A673 (cell line): Measurements from ENCODE around the gene AVP. TPM values are rescaled to one million over a fixed set of nuclear protein-coding genes. Genes with fewer than 3 reads are reported as not detected.

Experiments used
- BruUV-seq: library from RNA; stranded (reverse); fragments of 400-500 nt; replicated peaks from 2 replicates; lab custom pipeline; 2021; lab: Mats Ljungman, UMichigan
- CTCF ChIA-PET: fragments of 300-600 bp; sonication (Branson Sonifier 250); formaldehyde crosslinking; loops from one replicate; lab custom pipeline; 2022; ENCODE audit warnings: antibody characterized with exemption; lab: Charles Lee
- POLR2A ChIA-PET: fragments of 300-600 bp; sonication (Branson Sonifier 250); formaldehyde crosslinking; loops from one replicate; lab custom pipeline; 2022; ENCODE audit warnings: antibody characterized with exemption; ENCODE audit not compliant: low non-redundant PET; lab: Charles Lee
- DNase-seq: peaks from one replicate; pipeline ENCODE4 v3.0.0-alpha.2; 2015; ENCODE audit warnings: low spot score
- H3K27ac ChIP-seq: fragments of 200-600 bp; sonication (generic); 2 replicates; pipeline ENCODE4 v1.5.1; 2016; ENCODE audit warnings: mixed run types, low read depth, mild to moderate bottlenecking, mixed read lengths, antibody characterized with exemption, low read length; ENCODE audit not compliant: poor library complexity, severe bottlenecking
- H3K27me3 ChIP-seq: fragments of 200-600 bp; sonication (generic); replicated peaks from 2 replicates; pipeline ENCODE4 v1.6.1; 2017; ENCODE audit warnings: mixed run types, low read depth, mild to moderate bottlenecking, mixed read lengths, antibody characterized with exemption, low read length; ENCODE audit not compliant: insufficient read depth, poor library complexity
- H3K36me3 ChIP-seq: fragments of 200-600 bp; sonication (generic); 2 replicates; pipeline ENCODE4 v1.6.1; 2016; ENCODE audit warnings: mixed run types, mild to moderate bottlenecking, mixed read lengths, antibody characterized with exemption, low read length; ENCODE audit not compliant: insufficient read depth, poor library complexity, severe bottlenecking
- H3K4me1 ChIP-seq: fragments of 200-600 bp; sonication (generic); 2 replicates; pipeline ENCODE4 v1.6.1; 2017; ENCODE audit warnings: mixed run types, mild to moderate bottlenecking, mixed read lengths, antibody characterized with exemption, low read length; ENCODE audit not compliant: insufficient read depth, poor library complexity, severe bottlenecking
- H3K4me3 ChIP-seq: fragments of 200-600 bp; sonication (generic); 2 replicates; pipeline ENCODE4 v1.5.1; 2016; ENCODE audit warnings: low read depth, mixed run types, mild to moderate bottlenecking, mixed read lengths, low read length; ENCODE audit not compliant: poor library complexity, severe bottlenecking
- H3K9me3 ChIP-seq: fragments of 200-600 bp; sonication (generic); 2 replicates; pipeline ENCODE4 v1.6.1; 2016; ENCODE audit warnings: mixed run types, low read depth, mild to moderate bottlenecking, mixed read lengths, antibody characterized with exemption, low read length; ENCODE audit not compliant: poor library complexity, severe bottlenecking
- CTCF ChIP-seq: fragments of 300-800, 200-600 bp; sonication (generic); conservative IDR thresholded peaks from 2 replicates; pipeline ENCODE4 v1.5.1; 2017; ENCODE audit warnings: low read depth, mild to moderate bottlenecking, antibody characterized with exemption, low read length, moderate library complexity, mixed read lengths
- EZH2 ChIP-seq: fragments of 200-600 bp; sonication (generic); IDR thresholded peaks from 2 replicates; pipeline ENCODE4 v1.6.1; 2017; ENCODE audit warnings: borderline replicate concordance, low read depth, mild to moderate bottlenecking, mixed read lengths, antibody characterized with exemption, low read length; ENCODE audit not compliant: poor library complexity, severe bottlenecking
- intact Hi-C: fragments of 100-400 bp; cut with micrococcal nuclease; formaldehyde crosslinking; loops from one replicate; pipeline ENCODE4 v1.10.0; 2022; ENCODE audit not compliant: unreplicated experiment
- total RNA-seq: library from RNA; stranded (reverse); gene quantifications from 2 replicates; pipeline ENCODE4 v1.2.3, GENCODE V29; 2021

AVP gene
- total RNA-seq, 1 experiment from 2014 or later = not detected

- Histone ChIP-seq H3K27me3 (no peaks in the 10 kb centered on the region), H3K4me3 (no peak overlapping the region), H3K9me3 (no peaks in the 10 kb centered on the region), H3K4me1 (no peaks in the 10 kb centered on the region), H3K27ac (no peak overlapping the region), H3K36me3 (peaks cover 28% of the 10 kb centered on the region)
- no TSS peak for BruUV-seq
- ChIA-PET POLR2A (no interaction called here), CTCF (no interaction called here)
- intact Hi-C loops = no loop called here
- no peak for DNase-seq
- no peak for TF ChIP-seq CTCF
- TF ChIP-seq EZH2 = no peak
These were observed 44.4 kb downstream of the AVP start for GRCh38 chr20:3040086-3040485.

GRCh38 chr20:3039426-3039825, 45.1 kb downstream of the AVP start:
- BruUV-seq = no TSS peak
- intact Hi-C loops = no loop called here
- Histone ChIP-seq H3K9me3 (no peaks in the 10 kb centered on the region), H3K36me3 (peaks cover 31% of the 10 kb centered on the region), H3K4me3 (no peak overlapping the region), H3K4me1 (no peaks in the 10 kb centered on the region), H3K27ac (no peak overlapping the region), H3K27me3 (no peaks in the 10 kb centered on the region)
- ChIA-PET POLR2A (no interaction called here), CTCF (no interaction called here)
- no peak for DNase-seq
- TF ChIP-seq CTCF (no peak), EZH2 (no peak)

- CTCF ChIA-PET = interaction anchor here (0.5 kb wide), 1 partner anchor 346 kb away, joined by 5 read pairs; the partner anchor contains the start of gene EBF4
- H3K27me3 ChIP-seq = no peaks in the 10 kb centered on the region
- H3K4me3 ChIP-seq = no peak overlapping the region
- no peak for DNase-seq
- H3K27ac ChIP-seq = no peak overlapping the region
- POLR2A ChIA-PET = no interaction called here
- BruUV-seq = no TSS peak
- H3K9me3 ChIP-seq = no peaks in the 10 kb centered on the region
- no peak for TF ChIP-seq CTCF
- TF ChIP-seq EZH2 = no peak
- no peaks in the 10 kb centered on the region for H3K4me1 ChIP-seq
- peaks cover 31% of the 10 kb centered on the region for H3K36me3 ChIP-seq
- intact Hi-C loops = no loop called here
These were observed 46.1 kb downstream of the AVP start for GRCh38 chr20:3038454-3038853.
